K562 (cell line): ENCODE results near the gene RFX6. TPM values are rescaled to one million over a fixed set of nuclear protein-coding genes. Genes with fewer than 3 reads are reported as not detected.

Experiments
- ATAC-seq: fragments of 200-7000 bp; cut with Tn5 transposase; 3 replicates; pipeline ENCODE4 v1.9.1; 2020; ENCODE audit warnings: moderate library complexity
- BruUV-seq: library from RNA; stranded (reverse); fragments of 400-500 nt; replicated peaks from 2 replicates; lab custom pipeline; 2021; lab: Mats Ljungman, UMichigan
- CTCF ChIA-PET: fragments of 300-600 bp; formaldehyde crosslinking; extraction: SDS; loops from one replicate; lab custom pipeline; 2021; ENCODE audit warnings: low intra/inter-chr PET ratio; lab: Yijun Ruan, JAX
- POLR2A ChIA-PET: fragments of 300-600, 350-650 bp; sonication (Branson Sonifier 250); formaldehyde crosslinking; extraction: SDS; loops from one replicate; lab custom pipeline; 2021; ENCODE audit warnings: antibody characterized with exemption, inconsistent platforms; lab: Yijun Ruan, JAX
- DNase-seq, 4 experiments: peaks; one replicate each; pipeline versions ENCODE4 v3.0.0 to v3.0.0-alpha.2; 2011 to 2018; ENCODE audit warnings: low spot score in 3 of 4, mixed read lengths in 3 of 4; ENCODE audit errors: extremely low read depth in 1 of 4
- FAIRE-seq: peaks from 2 replicates; lab custom pipeline; 2011; peaks lifted over from hg19 to GRCh38; lab: Jason Lieb, UNC
- H2AFZ ChIP-seq: 2 replicates; pipeline ENCODE4 v1.6.0; 2011; ENCODE audit warnings: low read depth, low read length, control low read depth, inconsistent platforms
- H3K27ac ChIP-seq: fragments of 200-600 bp; 3 replicates; pipeline ENCODE4 v1.8.0; 2011; ENCODE audit warnings: low read depth, mild to moderate bottlenecking, control low read depth, inconsistent platforms, low read length, moderate library complexity, mixed read lengths; ENCODE audit errors: extremely low read depth
- H3K27me3 ChIP-seq, 2 experiments: fragments of 300-600 bp in 1 of 2; 2 replicates in 1 of 2; 3 replicates in 1 of 2; pipeline versions ENCODE4 v1.6.0 to v1.8.0; 2011; ENCODE audit warnings: inconsistent platforms in 2 of 2, low read length in 2 of 2, mild to moderate bottlenecking in 1 of 2, mixed read lengths in 1 of 2, moderate library complexity in 1 of 2; ENCODE audit not compliant: control insufficient read depth in 2 of 2, insufficient read depth in 2 of 2
- H3K36me3 ChIP-seq: fragments of 300-600 bp; 3 replicates; pipeline ENCODE4 v1.8.0; 2011; ENCODE audit warnings: mild to moderate bottlenecking, low read length, inconsistent platforms; ENCODE audit not compliant: control insufficient read depth, insufficient read depth
- H3K4me1 ChIP-seq, 2 experiments: fragments of 200-600 bp in 1 of 2; replicated peaks in 1 of 2; 2 replicates in 1 of 2; 3 replicates in 1 of 2; pipeline versions ENCODE4 v1.5.1 to v1.8.0; 2011; ENCODE audit warnings: inconsistent platforms in 2 of 2, low read length in 2 of 2, mild to moderate bottlenecking in 1 of 2, mixed read lengths in 1 of 2, moderate library complexity in 1 of 2; ENCODE audit not compliant: control insufficient read depth in 2 of 2, insufficient read depth in 2 of 2
- H3K4me2 ChIP-seq: 2 replicates; pipeline ENCODE4 v1.6.1; 2011; ENCODE audit warnings: low read length, control low read depth, inconsistent platforms, mixed read lengths; ENCODE audit not compliant: insufficient read depth
- H3K4me3 ChIP-seq: fragments of 200-600 bp; sonication (generic), shearing (Covaris generic); 2 replicates; pipeline ENCODE4 v1.5.1; 2016; ENCODE audit warnings: control low read depth, inconsistent platforms
- H3K79me2 ChIP-seq: fragments of 200-600 bp; 3 replicates; pipeline ENCODE4 v1.8.0; 2011; ENCODE audit warnings: low read length, inconsistent platforms; ENCODE audit not compliant: control insufficient read depth, insufficient read depth
- H3K9ac ChIP-seq, 2 experiments: 2 replicates each; pipeline versions ENCODE4 v1.6.0 to v1.6.1; 2011; ENCODE audit warnings: low read depth in 2 of 2, low read length in 2 of 2, control low read depth in 1 of 2, inconsistent platforms in 1 of 2, mild to moderate bottlenecking in 1 of 2, mixed read lengths in 1 of 2; ENCODE audit not compliant: insufficient read depth in 1 of 2
- H3K9me1 ChIP-seq: one replicate; pipeline ENCODE4 v1.6.0; 2011; ENCODE audit warnings: inconsistent platforms, mild to moderate bottlenecking, low read length, moderate library complexity; ENCODE audit not compliant: control insufficient read depth, insufficient read depth
- H3K9me3 ChIP-seq: replicated peaks from 2 replicates; pipeline ENCODE4 v1.5.1; 2011; ENCODE audit warnings: low read depth, low read length, inconsistent platforms; ENCODE audit not compliant: control insufficient read depth, insufficient read depth
- H4K20me1 ChIP-seq: replicated peaks from 2 replicates; pipeline ENCODE4 v1.6.1; 2011; ENCODE audit warnings: low read length, inconsistent platforms, mixed read lengths; ENCODE audit not compliant: control insufficient read depth, insufficient read depth
- BRD4 ChIP-seq: fragments of 200-600 bp; sonication (generic); IDR thresholded peaks from 2 replicates; pipeline ENCODE4 v1.6.1; 2017; ENCODE audit warnings: inconsistent platforms
- GABPB2 ChIP-seq: fragments of 250-450 bp; sonication (Bioruptor Pico); conservative IDR thresholded peaks from 2 replicates; pipeline ENCODE4 v1.5.1; 2021; ENCODE audit warnings: mild to moderate bottlenecking
- GTF2F1 ChIP-seq: IDR thresholded peaks from 2 replicates; pipeline ENCODE4 v1.6.1; 2011; ENCODE audit warnings: low read depth, low read length, improper control_type of control experiment
- HMGN3 ChIP-seq: IDR thresholded peaks from 2 replicates; pipeline ENCODE4 v1.6.1; 2011; ENCODE audit warnings: borderline replicate concordance, low read depth, mild to moderate bottlenecking, mixed read lengths, low read length; ENCODE audit not compliant: insufficient read length; ENCODE audit errors: extremely low read depth
- MBD2 ChIP-seq: sonication (generic); IDR thresholded peaks from 2 replicates; pipeline ENCODE4 v1.6.1; 2016; ENCODE audit warnings: low read depth, borderline replicate concordance
- MEIS2 ChIP-seq: fragments of 450-650 bp; IDR thresholded peaks from 2 replicates; pipeline ENCODE4 v1.6.1; 2014; ENCODE audit warnings: mild to moderate bottlenecking; ENCODE audit not compliant: partially characterized antibody
- POLR3G ChIP-seq: IDR thresholded peaks from 2 replicates; pipeline ENCODE4 v1.6.1; 2011; ENCODE audit not compliant: insufficient read length, insufficient replicate concordance; ENCODE audit errors: extremely low read depth
- SNRNP70 ChIP-seq: fragments of 200-400 bp; formaldehyde crosslinking; optimal IDR thresholded peaks from 2 replicates; pipeline ENCODE3; 2017; ENCODE audit warnings: low read depth, low read length
- U2AF1 ChIP-seq: fragments of 200-400 bp; formaldehyde crosslinking; optimal IDR thresholded peaks from 2 replicates; pipeline ENCODE3; 2017; ENCODE audit warnings: mild to moderate bottlenecking, low read depth, low read length, moderate library complexity
- ZFP91 ChIP-seq: sonication (generic); formaldehyde crosslinking; IDR thresholded peaks from 2 replicates; pipeline ENCODE4 v1.8.0; 2022; ENCODE audit warnings: mild to moderate bottlenecking, missing genetic modification reagents
- ZNF398 ChIP-seq: fragments of 250-450 bp; sonication (Bioruptor Pico); IDR thresholded peaks from 2 replicates; pipeline ENCODE4 v1.8.0; 2021; ENCODE audit warnings: moderate library complexity, mild to moderate bottlenecking, inconsistent platforms
- WGBS: fragments of 100-300 bp; shearing (Covaris generic); methylation state at CpG from one replicate; pipeline ENCODE4 v1.1.6; 2016; ENCODE audit warnings: low coverage, mixed read lengths; ENCODE audit not compliant: insufficient coverage; ENCODE audit errors: missing lambda C conversion rate; 5-methylcytosine and 5-hydroxymethylcytosine counted together
- in situ Hi-C: fragments of 300-500 bp; cut with MboI; formaldehyde crosslinking; loops from 4 replicates; pipeline ENCODE4 v1.15.0; 2018; ENCODE audit warnings: inconsistent platforms, mixed read lengths
- intact Hi-C: fragments of 100-400 bp; cut with micrococcal nuclease; formaldehyde crosslinking; loops from 2 replicates; pipeline ENCODE4 v1.14.2; 2022
- polyA plus RNA-seq, 8 experiments: library from polyadenylated mRNA; depleted of rRNA in 4 of 8; stranded (reverse) in 5 of 8; unstranded in 3 of 8; fragments of >200 nt; fragmentation: Nextera tagmentation in 2 of 8; fragmentation: Illumina TruSeq in 1 of 8; extraction: Ambion mirVana in 2 of 8; extraction: Trizol in 1 of 8; gene quantifications; 2 replicates each; pipeline versions ENCODE4 v1.2.1 to v1.2.3, GENCODE V29; 2011 to 2014; ENCODE audit warnings: inconsistent platforms in 1 of 8, missing spikeins in 1 of 8
- total RNA-seq, 7 experiments: library from RNA; depleted of rRNA in 6 of 7; stranded (reverse); fragments of >200 nt in 6 of 7; fragmentation: Illumina TruSeq in 2 of 7; extraction: Trizol in 2 of 7; gene quantifications; 2 replicates each; pipeline versions ENCODE4 v1.2.1 to v1.2.3, GENCODE V29; 2011 to 2021; ENCODE audit warnings: low replicate concordance in 1 of 7

Gene RFX6
- total and polyA plus RNA-seq, 9 of the 15 experiments (the other 6 are each of a cell fraction or from before 2014, with no cell fraction given) = not detected

GRCh38 chr6:116876107-116876506 lies 935 bp upstream of the RFX6 start:
- H3K4me1 ChIP-seq = peaks cover 0 to 10% of the 10 kb centered on the region in 2 experiments; a peak in 2 of 5 replicates
- H3K79me2 ChIP-seq = no peaks in the 10 kb centered on the region
- peaks cover 11 to 15% of the 10 kb centered on the region in 2 experiments for H3K27me3 ChIP-seq
- intact Hi-C loops = no loop called here
- no peaks in the 10 kb centered on the region for H4K20me1 ChIP-seq
- no TSS peak for BruUV-seq
- no peak overlapping the region for H2AFZ ChIP-seq
- TF ChIP-seq BRD4 (no peak), HMGN3 (no peak), POLR3G (no peak), GTF2F1 (no peak)
- TF ChIP-seq, all 486 proteins: peak for 0
- CTCF ChIA-PET = no interaction called here
- Histone ChIP-seq H3K9ac (no peak overlapping the region), H3K9me1 (no peaks in the 10 kb centered on the region), H3K4me3 (no peak overlapping the region), H3K9me3 (no peaks in the 10 kb centered on the region), H3K4me2 (no peak overlapping the region), H3K27ac (no peak overlapping the region), H3K36me3 (no peaks in the 10 kb centered on the region)
- WGBS = 0% methylated on average over 8 of the region's 8 CpGs
- no peak; the same call in 2 of the 3 replicates for ATAC-seq
- DNase-seq = no peak
- no peak for FAIRE-seq
- in situ Hi-C loops = no loop called here
- POLR2A ChIA-PET = interaction anchor here (0.6 to 0.8 kb wide), 3 partner anchors 115 to 465 kb away, joined by 3 to 4 read pairs (median 3); no protein-coding TSS in a partner anchor

DNA sequence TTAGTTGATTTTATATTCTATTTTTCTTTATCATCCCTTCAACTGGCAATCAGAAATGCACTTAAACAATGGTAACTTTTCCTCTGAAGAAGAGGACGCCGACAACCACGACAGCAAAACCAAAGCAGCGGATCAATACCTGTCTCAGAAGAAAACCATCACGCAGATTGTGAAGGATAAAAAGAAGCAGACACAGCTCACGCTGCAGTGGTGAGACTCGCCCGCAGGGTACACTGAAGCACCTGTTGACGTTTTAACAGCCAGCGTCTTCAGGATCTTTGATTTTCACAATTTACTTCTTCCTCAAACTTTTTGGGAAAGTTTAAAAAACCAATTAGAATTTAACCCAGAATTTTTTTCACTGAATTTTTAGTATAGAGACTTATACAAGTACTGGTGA lies 701 bp downstream of the RFX6 start:
- no peak overlapping the region for H3K9ac ChIP-seq
- in situ Hi-C loops (no loop called here), intact Hi-C loops (no loop called here)
- peaks cover 11 to 15% of the 10 kb centered on the region in 2 experiments for H3K27me3 ChIP-seq
- ChIA-PET CTCF (no interaction called here), POLR2A (interaction anchor here (0.8 kb wide), 1 partner anchor 127 kb away, joined by 4 read pairs; no protein-coding TSS in a partner anchor)
- ATAC-seq = 0 out of 3 replicates have a peak, but pooled peaks have one; percentile 48
- no peaks in the 10 kb centered on the region for H3K9me3 ChIP-seq
- H3K4me1 ChIP-seq = peaks cover 0 to 10% of the 10 kb centered on the region in 2 experiments; a peak in 2 of 5 replicates
- H2AFZ ChIP-seq = no peak overlapping the region
- no peaks in the 10 kb centered on the region for H3K79me2 ChIP-seq
- H3K36me3 ChIP-seq = no peaks in the 10 kb centered on the region
- no peak overlapping the region for H3K27ac ChIP-seq
- BruUV-seq = no TSS peak
- 4% methylated on average over 10 of the region's 10 CpGs for WGBS
- DNase-seq = no peak
- no peak overlapping the region for H3K4me2 ChIP-seq
- H3K4me3 ChIP-seq = no peak overlapping the region
- H3K9me1 ChIP-seq = no peaks in the 10 kb centered on the region
- no peaks in the 10 kb centered on the region for H4K20me1 ChIP-seq
- FAIRE-seq = no peak
- TF ChIP-seq ZFP91 (CRISPR knock-in tag) (no peak), GABPB2 (CRISPR knock-in tag) (no peak), ZNF398 (no peak), SNRNP70 (no peak), MEIS2 (no peak), MBD2 (no peak), U2AF1 (no peak)
